ENCODE results near the gene FBXL13. TPM values are rescaled to one million over a fixed set of nuclear protein-coding genes. Genes with fewer than 3 reads are reported as not detected.
"Not testable (repeated sequence)": the region's sequence is repeated elsewhere in the genome, so short reads cannot be mapped to it uniquely, and the experiment has no call there.

The FBXL13 gene
- total and polyA plus RNA-seq, 5 donors from 2014 or later = 0.19 to 0.42 TPM; not detected in 3

DNA sequence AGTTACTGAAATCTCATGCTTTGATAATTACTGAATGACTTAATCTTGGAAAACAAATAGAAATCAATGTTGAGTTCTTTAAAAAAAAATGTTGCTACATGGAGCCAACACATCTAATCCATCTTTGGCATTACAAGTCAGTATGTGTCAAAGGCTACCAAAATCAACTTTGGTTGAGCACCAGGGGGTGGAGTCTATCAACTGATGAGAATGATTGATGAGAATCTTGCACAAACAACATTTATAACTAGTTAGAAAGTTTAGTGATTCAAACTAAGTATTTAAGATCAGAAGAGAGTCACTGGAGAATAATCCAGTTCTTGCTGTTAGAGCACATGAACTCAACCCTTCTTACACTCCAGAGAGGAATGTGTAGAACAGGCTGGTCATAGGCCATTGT, 232.3 kb downstream of the FBXL13 start:
- Histone ChIP-seq H3K9me3 (ENCODE audit: control insufficient read depth in 2 of 2, low read length in 2 of 2) (no peaks in the 10 kb centered on the region), H3K4me1 (ENCODE audit: control insufficient read depth, insufficient read depth, low read length, poor library complexity, severe bottlenecking) (peaks cover 3% of the 10 kb centered on the region), H3K4me3 (ENCODE audit: low read depth, low read length) (no peak overlapping the region), H3K27ac (ENCODE audit: insufficient read depth, low read length, poor library complexity, severe bottlenecking) (no peak overlapping the region), H3K36me3 (ENCODE audit: control insufficient read depth, insufficient read depth, low read length) (no peaks in the 10 kb centered on the region), H3K27me3 (ENCODE audit: control insufficient read depth, insufficient read depth, low read length) (no peaks in the 10 kb centered on the region)
- Mint-ChIP-seq H3K9me3 (no peaks in the 10 kb centered on the region), H3K27ac (no peak overlapping the region), H3K27me3 (no peaks in the 10 kb centered on the region), H3K4me1 (peaks cover 0 to 2% (median 0%) of the 10 kb centered on the region in 4 donors), H3K4me3 (no peak overlapping the region), H3K36me3 (peaks cover 23% of the 10 kb centered on the region)
- DNase-seq (no peak), ATAC-seq (ENCODE audit: low read depth in 2 of 2) (no peak)

DNA sequence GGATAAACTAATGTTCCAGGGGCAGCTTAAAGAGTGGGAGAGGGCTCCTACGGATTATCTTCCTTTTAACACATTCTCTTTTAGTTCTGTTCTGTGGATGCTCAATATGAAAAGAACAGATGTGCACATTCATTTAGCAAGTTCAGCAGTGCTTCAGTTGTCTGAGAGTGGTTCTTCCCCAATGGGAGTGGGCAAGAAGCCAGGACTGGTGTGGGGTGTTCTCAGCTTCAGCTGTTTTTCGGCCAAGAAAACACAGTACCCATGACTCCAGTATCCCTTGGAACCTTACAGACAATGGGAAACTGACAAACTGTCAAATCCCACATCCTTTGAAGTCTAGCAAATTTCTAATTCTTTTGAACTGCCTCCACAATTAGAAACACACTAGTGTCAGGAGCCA, 233.3 kb downstream of the FBXL13 start:
- peaks cover under 1% of the 10 kb centered on the region for H3K27me3 Mint-ChIP-seq
- Histone ChIP-seq H3K4me1 (ENCODE audit: control insufficient read depth, insufficient read depth, low read length, poor library complexity, severe bottlenecking) (peaks cover 3% of the 10 kb centered on the region), H3K27ac (ENCODE audit: insufficient read depth, low read length, poor library complexity, severe bottlenecking) (no peak overlapping the region), H3K4me3 (ENCODE audit: low read depth, low read length) (no peak overlapping the region), H3K36me3 (ENCODE audit: control insufficient read depth, insufficient read depth, low read length) (no peaks in the 10 kb centered on the region), H3K27me3 (ENCODE audit: control insufficient read depth, insufficient read depth, low read length) (no peaks in the 10 kb centered on the region), H3K9me3 (ENCODE audit: control insufficient read depth in 2 of 2, low read length in 2 of 2) (no peaks in the 10 kb centered on the region)
- peaks cover 31% of the 10 kb centered on the region for H3K36me3 Mint-ChIP-seq
- H3K4me1 Mint-ChIP-seq = peaks cover 0 to 2% (median 0%) of the 10 kb centered on the region in 4 donors
- H3K27ac Mint-ChIP-seq = no peak overlapping the region
- DNase-seq = no peak
- no peaks in the 10 kb centered on the region for H3K9me3 Mint-ChIP-seq
- H3K4me3 Mint-ChIP-seq = no peak overlapping the region
- no peak for ATAC-seq (ENCODE audit: low read depth in 2 of 2)

DNA sequence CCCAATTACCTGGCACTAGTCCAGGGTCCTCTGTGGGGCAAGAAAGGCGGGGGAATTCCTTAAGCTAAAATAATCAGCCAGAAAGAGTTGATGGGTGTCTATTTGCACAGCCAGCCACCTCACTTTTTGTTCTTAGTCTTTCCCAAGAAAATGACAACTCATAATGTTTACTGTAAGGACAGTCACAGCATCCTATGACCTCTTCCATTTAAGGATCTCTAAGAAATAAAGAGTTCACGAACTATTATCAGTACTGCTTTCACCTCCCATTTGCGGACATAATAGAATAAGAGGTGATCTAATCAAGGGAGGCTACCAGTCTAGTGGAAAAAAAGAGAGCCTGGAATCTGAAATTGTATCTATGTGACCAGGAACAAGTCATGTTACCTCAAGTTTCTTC, 234.2 kb downstream of the FBXL13 start:
- DNase-seq = no peak
- peaks cover 5% of the 10 kb centered on the region for H3K27me3 Mint-ChIP-seq
- no peak overlapping the region for H3K4me3 Mint-ChIP-seq
- no peak for ATAC-seq (ENCODE audit: low read depth in 2 of 2)
- Histone ChIP-seq H3K36me3 (ENCODE audit: control insufficient read depth, insufficient read depth, low read length) (no peaks in the 10 kb centered on the region), H3K9me3 (ENCODE audit: control insufficient read depth in 2 of 2, low read length in 2 of 2) (no peaks in the 10 kb centered on the region), H3K4me3 (ENCODE audit: low read depth, low read length) (no peak overlapping the region), H3K4me1 (ENCODE audit: control insufficient read depth, insufficient read depth, low read length, poor library complexity, severe bottlenecking) (peaks cover 3% of the 10 kb centered on the region), H3K27ac (ENCODE audit: insufficient read depth, low read length, poor library complexity, severe bottlenecking) (no peak overlapping the region), H3K27me3 (ENCODE audit: control insufficient read depth, insufficient read depth, low read length) (no peaks in the 10 kb centered on the region)
- peaks cover 34% of the 10 kb centered on the region for H3K36me3 Mint-ChIP-seq
- H3K9me3 Mint-ChIP-seq = no peaks in the 10 kb centered on the region
- no peak overlapping the region for H3K27ac Mint-ChIP-seq
- peaks cover 0 to 2% (median 0%) of the 10 kb centered on the region in 4 donors for H3K4me1 Mint-ChIP-seq

DNA sequence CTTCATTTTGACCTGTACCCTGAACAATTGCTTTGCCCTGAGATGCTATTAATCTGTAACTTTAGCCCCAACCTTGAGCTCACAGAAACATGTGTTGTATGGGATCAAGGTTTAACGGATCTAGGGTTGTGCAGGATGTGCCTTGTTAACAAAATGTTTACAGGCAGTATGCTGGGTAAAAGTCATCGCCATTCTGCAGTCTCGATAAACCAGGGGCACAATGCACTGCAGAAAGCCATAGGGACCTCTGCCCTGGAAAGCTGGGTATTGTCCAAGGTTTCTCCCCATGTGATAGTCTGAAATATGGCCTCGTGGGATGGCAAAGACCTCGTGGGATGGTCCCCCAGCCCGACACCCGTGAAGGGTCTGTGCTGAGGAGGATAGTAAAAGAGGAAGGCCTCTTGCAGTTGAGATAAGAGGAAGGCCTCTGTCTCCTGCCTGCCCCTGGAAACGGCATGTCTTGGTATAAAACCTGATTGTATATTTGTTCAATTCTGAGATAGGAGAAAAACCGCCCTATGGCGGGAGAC, 236.0 kb downstream of the FBXL13 start:
- H3K27ac ChIP-seq (ENCODE audit: insufficient read depth, low read length, poor library complexity, severe bottlenecking); H3K36me3 ChIP-seq (ENCODE audit: control insufficient read depth, insufficient read depth, low read length); DNase-seq; H3K4me1 ChIP-seq (ENCODE audit: control insufficient read depth, insufficient read depth, low read length, poor library complexity, severe bottlenecking); H3K27me3 ChIP-seq (ENCODE audit: control insufficient read depth, insufficient read depth, low read length); H3K9me3 Mint-ChIP-seq; H3K27ac Mint-ChIP-seq; H3K27me3 Mint-ChIP-seq; H3K4me3 Mint-ChIP-seq; H3K4me1 Mint-ChIP-seq; ATAC-seq (ENCODE audit: low read depth in 2 of 2); H3K9me3 ChIP-seq (ENCODE audit: control insufficient read depth in 2 of 2, low read length in 2 of 2); H3K4me3 ChIP-seq (ENCODE audit: low read depth, low read length): not testable (repeated sequence)
- peaks cover 37% of the 10 kb centered on the region for H3K36me3 Mint-ChIP-seq

DNA sequence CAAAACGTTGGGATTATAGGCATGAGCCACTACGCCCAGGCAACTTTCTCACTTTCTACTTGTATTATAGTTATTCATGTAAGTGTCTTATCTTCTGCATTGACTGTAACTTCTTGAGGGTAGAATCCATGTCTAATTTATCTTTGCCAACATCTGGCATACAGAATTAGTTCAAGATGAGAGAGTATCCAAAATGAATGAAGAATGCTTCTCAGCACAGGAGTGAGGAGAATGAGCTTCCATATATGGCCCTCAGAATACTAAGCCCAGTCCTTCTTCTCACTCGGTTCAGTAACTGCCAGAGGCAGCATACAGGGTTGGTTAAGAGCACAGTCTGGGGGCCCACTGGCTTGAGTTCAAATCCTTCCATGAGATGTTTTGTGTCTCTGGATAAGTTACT, 236.8 kb downstream of the FBXL13 start:
- DNase-seq (no peak), ATAC-seq (ENCODE audit: low read depth in 2 of 2) (no peak)
- Histone ChIP-seq H3K9me3 (ENCODE audit: control insufficient read depth in 2 of 2, low read length in 2 of 2) (no peaks in the 10 kb centered on the region), H3K4me3 (ENCODE audit: low read depth, low read length) (no peak overlapping the region), H3K4me1 (ENCODE audit: control insufficient read depth, insufficient read depth, low read length, poor library complexity, severe bottlenecking) (peaks cover 5% of the 10 kb centered on the region), H3K36me3 (ENCODE audit: control insufficient read depth, insufficient read depth, low read length) (no peaks in the 10 kb centered on the region), H3K27ac (ENCODE audit: insufficient read depth, low read length, poor library complexity, severe bottlenecking) (no peak overlapping the region), H3K27me3 (ENCODE audit: control insufficient read depth, insufficient read depth, low read length) (no peaks in the 10 kb centered on the region)
- Mint-ChIP-seq H3K27ac (no peak overlapping the region), H3K9me3 (peaks cover 0 to 2% (median 0%) of the 10 kb centered on the region in 7 donors), H3K4me3 (no peak overlapping the region), H3K4me1 (peaks cover 0 to 6% (median 5%) of the 10 kb centered on the region in 4 donors), H3K36me3 (peaks cover 42% of the 10 kb centered on the region), H3K27me3 (peaks cover 5% of the 10 kb centered on the region)

DNA sequence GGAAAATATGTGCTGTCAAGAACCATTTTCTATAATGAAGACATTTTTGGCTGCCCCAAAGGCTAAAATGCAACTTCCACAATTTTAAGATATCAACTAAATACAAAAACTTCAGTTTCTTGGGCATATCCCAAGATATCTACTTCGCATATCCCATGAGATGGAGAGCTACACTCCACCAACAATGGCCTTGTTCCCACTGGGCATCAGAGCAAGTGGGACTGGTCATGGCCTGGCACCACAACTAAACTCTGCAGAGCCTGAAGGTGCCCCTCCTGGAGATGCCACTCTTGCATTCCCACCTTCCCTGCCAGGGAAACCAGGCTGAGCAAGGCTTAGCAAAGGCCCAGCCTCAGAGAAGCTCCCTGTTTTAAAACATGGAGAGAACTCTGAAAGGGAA, 237.6 kb downstream of the FBXL13 start:
- Histone ChIP-seq H3K9me3 (ENCODE audit: control insufficient read depth in 2 of 2, low read length in 2 of 2) (no peaks in the 10 kb centered on the region), H3K36me3 (ENCODE audit: control insufficient read depth, insufficient read depth, low read length) (no peaks in the 10 kb centered on the region), H3K4me1 (ENCODE audit: control insufficient read depth, insufficient read depth, low read length, poor library complexity, severe bottlenecking) (peaks cover 5% of the 10 kb centered on the region), H3K4me3 (ENCODE audit: low read depth, low read length) (no peak overlapping the region), H3K27ac (ENCODE audit: insufficient read depth, low read length, poor library complexity, severe bottlenecking) (no peak overlapping the region), H3K27me3 (ENCODE audit: control insufficient read depth, insufficient read depth, low read length) (no peaks in the 10 kb centered on the region)
- H3K9me3 Mint-ChIP-seq = peaks cover 0 to 2% (median 0%) of the 10 kb centered on the region in 7 donors
- H3K36me3 Mint-ChIP-seq = peaks cover 36% of the 10 kb centered on the region
- peaks cover 0 to 6% (median 5%) of the 10 kb centered on the region in 4 donors for H3K4me1 Mint-ChIP-seq
- DNase-seq = no peak
- H3K27me3 Mint-ChIP-seq = peaks cover 5% of the 10 kb centered on the region
- no peak for ATAC-seq (ENCODE audit: low read depth in 2 of 2)
- H3K27ac Mint-ChIP-seq = no peak overlapping the region
- no peak overlapping the region for H3K4me3 Mint-ChIP-seq

DNA sequence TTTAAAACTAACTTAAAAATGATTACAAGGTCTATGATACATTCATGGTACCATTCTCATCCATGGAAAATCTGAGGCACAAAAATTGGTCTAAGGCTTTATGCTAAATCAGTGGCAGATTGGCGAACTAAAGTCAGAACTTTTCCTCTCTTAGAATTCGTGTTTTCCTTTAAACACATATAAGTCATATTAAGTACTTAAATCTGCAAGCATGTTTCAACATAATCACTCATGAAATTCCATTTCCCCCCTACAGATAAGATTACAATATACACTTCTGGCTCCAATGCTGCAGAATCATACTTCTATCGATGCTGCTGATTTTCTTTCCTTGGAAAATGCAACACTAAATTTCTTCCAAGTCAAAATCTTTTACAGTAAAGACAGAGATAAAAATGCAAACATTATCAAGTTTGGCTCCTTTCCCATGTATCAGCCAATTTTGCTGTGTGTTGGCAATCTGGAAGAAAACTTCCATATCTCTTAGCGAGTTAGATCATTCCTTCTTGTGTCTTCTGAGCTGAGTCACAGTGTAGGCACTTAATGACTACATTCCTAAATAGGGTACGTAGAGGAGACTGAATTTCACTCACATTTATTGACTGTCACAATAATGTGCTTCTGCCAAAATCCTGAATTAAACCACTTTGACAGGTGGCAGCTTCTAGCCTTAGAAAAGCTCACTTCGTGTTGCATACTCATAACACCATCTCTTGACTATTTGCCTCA, 238.2 kb downstream of the FBXL13 start:
- Mint-ChIP-seq H3K4me1 (peaks cover 0 to 6% (median 5%) of the 10 kb centered on the region in 4 donors), H3K4me3 (no peak overlapping the region), H3K27ac (no peak overlapping the region), H3K36me3 (peaks cover 39% of the 10 kb centered on the region), H3K27me3 (peaks cover 5% of the 10 kb centered on the region), H3K9me3 (peaks cover 0 to 2% (median 0%) of the 10 kb centered on the region in 7 donors)
- Histone ChIP-seq H3K36me3 (ENCODE audit: control insufficient read depth, insufficient read depth, low read length) (no peaks in the 10 kb centered on the region), H3K27ac (ENCODE audit: insufficient read depth, low read length, poor library complexity, severe bottlenecking) (no peak overlapping the region), H3K4me1 (ENCODE audit: control insufficient read depth, insufficient read depth, low read length, poor library complexity, severe bottlenecking) (peaks cover 5% of the 10 kb centered on the region), H3K4me3 (ENCODE audit: low read depth, low read length) (no peak overlapping the region), H3K27me3 (ENCODE audit: control insufficient read depth, insufficient read depth, low read length) (no peaks in the 10 kb centered on the region), H3K9me3 (ENCODE audit: control insufficient read depth in 2 of 2, low read length in 2 of 2) (no peaks in the 10 kb centered on the region)
- ATAC-seq (ENCODE audit: low read depth in 2 of 2) (no peak), DNase-seq (no peak)

DNA sequence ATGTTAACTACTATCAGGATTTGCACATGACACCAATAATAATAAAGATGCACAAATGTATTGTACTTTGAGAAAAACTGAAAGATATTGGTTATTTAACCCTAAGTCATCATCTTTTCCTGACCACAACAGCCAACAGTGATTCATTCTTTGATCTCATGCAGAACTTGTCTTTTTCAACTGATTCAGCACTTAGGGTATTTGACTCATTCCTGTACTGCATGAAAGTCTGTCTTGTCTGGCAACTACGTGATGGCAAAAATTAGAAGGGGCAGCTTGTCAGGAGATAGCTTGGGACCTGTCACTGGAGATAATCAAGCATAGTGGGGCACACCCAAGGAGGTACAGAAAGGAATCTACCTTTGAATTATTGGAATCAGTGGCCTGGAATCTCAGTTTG, 239.6 kb downstream of the FBXL13 start:
- no peaks in the 10 kb centered on the region for H3K36me3 ChIP-seq (ENCODE audit: control insufficient read depth, insufficient read depth, low read length)
- no peak overlapping the region for H3K27ac Mint-ChIP-seq
- peak in 1 of 3 donors; percentile 80 for DNase-seq
- ATAC-seq (ENCODE audit: low read depth in 2 of 2) = no peak
- H3K27ac ChIP-seq (ENCODE audit: insufficient read depth, low read length, poor library complexity, severe bottlenecking) = no peak overlapping the region
- H3K36me3 Mint-ChIP-seq = peaks cover 45% of the 10 kb centered on the region
- H3K4me1 Mint-ChIP-seq = peaks cover 0 to 6% (median 4%) of the 10 kb centered on the region in 4 donors
- H3K4me1 ChIP-seq (ENCODE audit: control insufficient read depth, insufficient read depth, low read length, poor library complexity, severe bottlenecking) = peaks cover 5% of the 10 kb centered on the region
- peaks cover 5% of the 10 kb centered on the region for H3K27me3 Mint-ChIP-seq
- no peak overlapping the region for H3K4me3 Mint-ChIP-seq
- H3K27me3 ChIP-seq (ENCODE audit: control insufficient read depth, insufficient read depth, low read length) = no peaks in the 10 kb centered on the region
- H3K9me3 ChIP-seq (ENCODE audit: control insufficient read depth in 2 of 2, low read length in 2 of 2) = no peaks in the 10 kb centered on the region
- peaks cover 0 to 2% (median 0%) of the 10 kb centered on the region in 7 donors for H3K9me3 Mint-ChIP-seq
- H3K4me3 ChIP-seq (ENCODE audit: low read depth, low read length) = no peak overlapping the region
